GM12865 (cell line): ENCODE measurements around the gene CT47A1.
"Not testable (repeated sequence)": the region's sequence is repeated elsewhere in the genome, so short reads cannot be mapped to it uniquely, and the experiment has no call there.

Source experiments
- DNase-seq: peaks from one replicate; pipeline ENCODE4 v3.0.0; 2010; ENCODE audit warnings: low read depth
- H3K4me3 ChIP-seq: 2 replicates; pipeline ENCODE4 v1.5.1; 2011; ENCODE audit warnings: mild to moderate bottlenecking, low read depth, low read length, control low read depth
- CTCF ChIP-seq: IDR thresholded peaks from 2 replicates; pipeline ENCODE4 v1.5.1; 2011; ENCODE audit warnings: low read length, control low read depth, low read depth, inconsistent platforms; ENCODE audit not compliant: insufficient read depth; ENCODE audit errors: missing control alignments

Gene CT47A1

DNA sequence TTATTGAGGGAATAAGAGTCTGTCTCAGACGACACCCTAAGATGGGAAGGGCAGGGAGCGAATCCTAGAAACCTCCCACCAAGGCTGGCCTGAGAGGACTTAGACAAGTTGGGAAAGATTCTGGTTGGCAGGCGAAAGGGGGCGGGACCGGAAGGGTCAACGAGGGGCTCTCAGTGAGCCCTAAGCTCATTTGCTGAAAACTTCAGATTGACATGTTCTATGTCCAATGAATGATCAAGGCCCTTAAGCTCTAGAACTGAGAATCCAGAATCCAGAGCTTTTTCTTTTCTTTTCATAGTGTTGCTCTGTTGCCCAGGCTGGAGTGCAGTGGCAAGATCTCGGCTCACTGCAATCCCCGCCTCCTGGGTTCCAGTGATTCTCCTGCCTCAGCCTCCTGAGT, at the start of gene CT47A1:
Gene CT47A1, minus strand, starts transcription at position 101 of the 400 bp plus-strand sequence. CDS start 231 bp downstream, outside the sequence.
- DNase-seq, H3K4me3 ChIP-seq: not testable (repeated sequence)

DNA sequence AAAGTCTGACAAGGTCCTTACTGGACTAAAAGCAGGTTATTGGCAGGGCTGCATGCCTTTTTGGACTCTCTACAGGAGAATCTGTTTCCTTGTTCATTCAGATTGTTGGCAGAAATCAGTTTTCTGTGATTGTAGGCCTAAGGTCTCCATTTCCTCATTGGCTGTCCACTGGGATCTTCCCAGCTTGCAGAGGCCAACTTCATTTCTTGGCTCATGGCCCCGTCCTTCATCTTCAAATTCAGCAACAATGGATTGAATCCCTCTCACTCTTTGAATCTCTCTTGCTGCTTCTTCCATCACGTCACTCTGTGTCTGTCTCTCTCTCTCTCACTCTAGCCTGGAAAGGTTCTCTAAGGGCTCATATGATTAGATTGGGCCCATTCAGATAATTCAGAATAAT, 47.0 kb upstream of the CT47A1 start:
- H3K4me3 ChIP-seq, result no peak overlapping the region
- DNase-seq, result no peak
- no peak for TF ChIP-seq CTCF

DNA sequence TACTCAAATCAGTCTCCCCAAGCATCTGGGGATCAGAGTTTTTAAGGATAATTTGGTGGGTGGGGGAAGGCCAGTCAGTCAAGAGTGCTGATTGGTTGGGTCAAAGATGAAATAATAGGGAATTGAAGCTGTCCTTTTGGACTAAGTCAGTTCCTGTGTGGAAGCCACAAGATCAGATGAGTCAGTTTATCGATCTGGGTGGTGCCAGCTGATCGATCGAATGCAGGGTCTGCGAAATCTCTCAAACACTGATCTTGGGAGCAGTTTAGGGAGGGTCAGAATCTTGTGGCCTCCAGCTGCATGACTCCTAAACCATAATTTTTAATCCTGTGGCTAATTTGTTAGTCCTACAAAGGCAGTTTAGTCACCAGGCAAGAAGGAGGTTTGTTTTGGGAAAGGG, 44.5 kb upstream of the CT47A1 start:
- DNase-seq, result no peak
- no peak for TF ChIP-seq CTCF
- H3K4me3 ChIP-seq, result no peak overlapping the region

- no peak overlapping the region for H3K4me3 ChIP-seq
- DNase-seq, result no peak
- TF ChIP-seq CTCF, result no peak
These were observed 42.9 kb upstream of the CT47A1 start for GRCh38 chrX:121028419-121028818.

DNA sequence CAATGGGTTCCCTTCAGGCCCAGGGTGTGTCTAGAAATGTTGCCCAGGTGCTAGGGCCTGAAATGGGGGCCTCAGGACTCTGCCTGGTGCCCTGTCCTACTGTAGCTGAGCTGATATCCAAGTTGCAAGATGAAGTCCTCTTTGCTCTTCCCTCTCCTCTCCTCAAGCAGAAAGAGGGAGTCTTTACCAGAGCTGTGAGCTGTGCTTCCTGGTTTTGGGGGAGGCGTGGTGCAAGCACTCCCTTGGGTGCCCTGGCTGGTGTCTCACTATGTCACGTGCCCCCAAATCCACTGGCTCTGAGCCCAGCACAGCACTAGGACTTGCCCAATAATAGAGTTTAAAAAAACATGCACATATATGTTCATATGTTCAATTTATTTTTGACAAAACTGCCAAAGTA, 29.3 kb upstream of the CT47A1 start:
- TF ChIP-seq CTCF, result no peak
- H3K4me3 ChIP-seq, result no peak overlapping the region

GRCh38 chrX:121013897-121014455, 28.4 kb upstream of the CT47A1 start:
- TF ChIP-seq CTCF, result no peak
- no peak overlapping the region for H3K4me3 ChIP-seq
- DNase-seq, result no peak

More for the DNA sequence above, 29.3 kb upstream of the CT47A1 start:
- no peak for DNase-seq

- no peak for DNase-seq
- no peak overlapping the region for H3K4me3 ChIP-seq
- no peak for TF ChIP-seq CTCF
These were observed 25.7 kb upstream of the CT47A1 start for GRCh38 chrX:121011254-121011653.
